ENCODE data around the gene DHTKD1.
"Not testable (repeated sequence)": the region's sequence is repeated elsewhere in the genome, so short reads cannot be mapped to it uniquely, and the experiment has no call there.

DHTKD1 gene

DNA sequence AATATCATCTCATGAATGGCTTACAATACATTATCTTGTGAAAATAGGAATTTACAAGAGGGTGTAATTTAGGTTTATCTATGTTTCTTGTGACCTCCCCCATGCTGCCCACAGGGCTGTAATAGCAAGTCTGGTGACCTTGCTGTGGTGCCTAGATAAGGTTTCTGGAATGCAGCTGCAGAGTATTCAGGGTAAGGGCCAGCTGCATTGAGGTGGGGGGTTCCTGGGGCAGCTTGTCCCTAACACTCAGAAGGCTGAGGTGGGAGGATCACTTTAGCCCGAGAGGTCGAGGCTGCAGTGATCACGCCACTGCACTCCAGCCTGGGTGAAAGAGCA lies 5.3 kb upstream of the DHTKD1 start:
- DNase-seq, result no peak

DNA sequence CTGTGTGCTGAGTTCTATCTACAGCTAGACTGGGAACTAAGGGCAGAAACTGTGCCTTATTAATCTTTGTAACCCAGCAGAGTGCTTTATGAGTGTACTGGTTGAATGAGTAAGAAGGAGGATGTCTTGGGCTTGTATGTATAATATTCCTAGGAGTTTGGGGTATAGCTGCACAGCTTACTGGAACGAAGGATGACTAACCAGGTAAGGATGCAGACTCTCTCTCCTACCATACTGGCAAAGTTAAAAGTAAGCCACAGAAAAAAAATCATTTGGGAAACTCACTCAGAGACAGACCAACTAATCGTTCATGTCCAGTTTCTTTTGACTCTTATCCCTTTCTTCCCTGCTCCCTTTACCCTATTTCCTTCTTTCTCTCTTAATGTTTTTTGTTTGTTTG lies 1.4 kb upstream of the DHTKD1 start:
- DNase-seq, result no peak

DNA sequence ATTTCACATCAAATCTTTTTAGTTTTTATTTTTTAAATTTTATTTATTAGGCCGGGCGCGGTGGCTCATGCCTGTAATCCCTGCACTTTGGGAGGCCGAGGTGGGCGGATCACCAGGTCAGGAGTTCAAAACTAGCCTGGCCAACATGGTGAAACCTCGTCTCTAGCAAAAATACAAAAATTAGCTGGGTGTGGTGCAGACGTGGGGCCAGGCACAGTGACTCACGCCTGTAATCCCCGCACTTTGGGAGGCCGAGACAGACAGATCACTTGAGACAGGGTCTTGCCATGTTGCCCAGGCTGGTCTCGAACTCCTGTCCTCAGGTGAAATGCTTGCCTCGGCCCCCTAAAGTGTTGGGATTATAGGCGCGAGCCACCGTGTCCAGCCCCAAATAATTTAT lies 2.7 kb downstream of the DHTKD1 start:
- DNase-seq, result not testable (repeated sequence)

DNA sequence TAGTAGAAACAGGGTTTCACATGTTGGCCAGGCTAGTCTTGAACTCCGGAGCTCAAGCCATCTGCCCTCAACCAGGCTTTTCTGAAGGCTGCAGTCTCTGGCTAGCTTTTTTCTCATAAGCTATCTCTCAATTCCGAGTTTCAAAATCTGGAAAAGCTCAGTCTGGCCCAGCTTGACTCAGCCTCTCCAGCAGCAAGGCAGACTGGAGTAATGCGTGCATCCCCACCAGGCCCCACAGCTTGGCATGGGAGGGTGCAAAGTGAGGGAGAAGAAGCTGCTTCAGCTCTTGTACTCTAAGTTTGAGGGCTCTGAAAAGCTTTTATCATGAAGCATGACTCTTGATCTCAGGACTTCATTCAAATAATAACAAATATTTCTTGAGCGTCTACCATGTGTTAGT lies 4.8 kb downstream of the DHTKD1 start:
- DNase-seq, result no peak

DNA sequence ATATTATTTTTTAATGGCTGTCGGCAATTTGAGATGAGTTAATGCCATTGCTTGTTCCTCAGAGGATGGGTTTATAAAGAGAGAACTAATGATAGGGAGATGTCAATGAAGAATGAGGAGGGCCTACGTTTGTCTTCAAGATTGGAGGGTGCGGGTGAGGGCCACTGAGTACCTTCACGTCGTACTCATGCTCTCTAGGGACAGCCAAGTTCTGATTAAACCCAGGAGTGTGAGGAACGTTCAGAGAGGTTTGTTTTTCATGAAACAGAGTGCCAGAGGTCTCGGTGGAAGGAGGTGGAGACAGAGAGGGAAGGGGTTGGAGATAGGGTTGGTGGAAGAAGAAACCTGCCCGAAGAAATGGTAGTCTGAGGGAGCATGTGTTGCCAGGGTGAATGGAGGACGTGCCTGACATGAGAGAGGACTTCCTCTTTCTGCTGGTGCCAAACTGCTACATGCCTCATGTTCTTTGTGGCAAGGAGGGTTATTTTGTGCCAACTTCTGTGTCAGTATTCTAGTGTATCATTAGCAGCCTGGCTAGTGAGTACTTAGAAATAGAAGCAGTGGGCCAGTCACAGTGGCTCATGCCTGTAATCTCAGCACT lies 8.9 kb downstream of the DHTKD1 start:
- DNase-seq, result no peak

DNA sequence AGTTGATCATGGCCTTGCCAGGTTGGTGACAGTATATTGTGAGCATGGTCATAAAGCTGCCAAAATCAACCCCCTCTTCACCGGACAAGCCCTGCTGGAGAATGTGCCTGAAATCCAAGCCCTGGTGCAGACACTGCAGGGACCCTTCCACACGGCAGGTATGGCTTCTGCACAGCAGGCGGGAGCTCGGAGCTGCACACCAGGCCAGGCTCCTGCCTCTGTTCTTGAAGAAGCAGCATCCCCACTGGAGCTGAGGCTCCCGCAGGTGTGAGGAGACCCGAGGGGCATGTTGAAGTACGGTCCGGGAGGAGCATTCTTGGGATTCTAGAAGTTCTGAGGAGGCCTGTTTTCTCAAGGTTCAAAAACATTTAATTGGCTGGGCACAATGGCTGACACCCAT lies 12.7 kb downstream of the DHTKD1 start:
- no peak for DNase-seq

- no peak for DNase-seq
These were observed 13.3 kb downstream of the DHTKD1 start for GRCh38 chr10:12081879-12082557.

DNA sequence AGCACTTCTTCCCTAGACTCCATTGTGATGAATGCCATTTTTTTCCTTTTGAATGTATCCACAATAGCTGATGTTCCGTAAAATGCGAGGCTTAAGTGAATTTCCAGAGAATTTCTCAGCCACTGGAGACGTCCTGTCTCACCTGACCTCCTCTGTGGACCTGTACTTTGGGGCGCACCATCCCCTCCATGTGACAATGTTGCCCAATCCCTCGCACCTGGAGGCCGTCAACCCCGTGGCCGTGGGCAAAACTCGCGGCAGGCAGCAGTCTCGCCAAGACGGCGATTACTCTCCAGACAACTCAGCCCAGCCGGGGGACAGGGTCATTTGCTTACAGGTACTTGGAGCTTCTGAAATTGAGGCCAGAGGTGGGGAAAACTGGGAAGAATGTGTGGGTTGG lies 20.2 kb downstream of the DHTKD1 start:
- DNase-seq, result no peak

DNA sequence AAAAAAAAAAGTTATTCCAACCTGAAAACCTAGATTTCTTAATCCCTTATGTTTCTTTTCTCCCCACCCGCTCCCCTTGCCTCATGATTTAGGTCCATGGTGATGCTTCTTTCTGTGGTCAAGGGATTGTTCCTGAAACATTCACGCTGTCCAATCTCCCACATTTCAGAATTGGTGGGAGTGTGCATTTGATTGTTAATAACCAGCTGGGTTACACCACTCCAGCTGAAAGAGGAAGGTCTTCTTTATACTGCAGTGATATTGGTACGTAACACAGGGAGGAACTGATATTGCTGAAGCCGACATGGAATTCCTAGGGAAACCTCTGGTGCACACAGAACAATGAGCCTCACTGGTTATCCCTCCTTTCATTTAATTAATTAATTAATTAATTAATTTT lies 22.7 kb downstream of the DHTKD1 start:
- DNase-seq, result no peak

GRCh38 chr10:12097361-12097760 lies 28.6 kb downstream of the DHTKD1 start:
- DNase-seq, result not testable (repeated sequence)

- DNase-seq, result no peak
These were observed 29.0 kb downstream of the DHTKD1 start for GRCh38 chr10:12097791-12098190.

- no peak for DNase-seq
These were observed 30.2 kb downstream of the DHTKD1 start for GRCh38 chr10:12098966-12099365.

- no peak for DNase-seq
These were observed 35.0 kb downstream of the DHTKD1 start for GRCh38 chr10:12103802-12104201.

DNA sequence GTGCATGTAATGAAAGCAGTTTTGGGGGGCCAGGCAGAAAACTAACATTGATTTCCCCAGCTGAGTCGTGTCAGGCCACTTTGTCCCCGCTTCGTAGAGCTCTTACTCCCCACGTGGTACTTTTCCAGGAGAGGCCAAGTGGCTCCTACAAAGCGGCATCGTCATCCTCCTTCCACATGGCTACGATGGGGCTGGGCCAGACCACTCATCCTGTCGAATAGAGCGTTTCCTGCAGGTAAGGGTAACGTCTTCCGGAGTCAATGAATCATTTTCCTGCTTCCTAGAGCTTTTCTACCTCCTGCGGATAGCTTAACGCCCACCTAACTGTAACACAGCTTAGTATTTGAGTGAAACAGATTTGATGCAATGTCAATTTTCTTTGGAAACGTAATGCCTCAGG lies 39.0 kb downstream of the DHTKD1 start:
- no peak for DNase-seq

DNA sequence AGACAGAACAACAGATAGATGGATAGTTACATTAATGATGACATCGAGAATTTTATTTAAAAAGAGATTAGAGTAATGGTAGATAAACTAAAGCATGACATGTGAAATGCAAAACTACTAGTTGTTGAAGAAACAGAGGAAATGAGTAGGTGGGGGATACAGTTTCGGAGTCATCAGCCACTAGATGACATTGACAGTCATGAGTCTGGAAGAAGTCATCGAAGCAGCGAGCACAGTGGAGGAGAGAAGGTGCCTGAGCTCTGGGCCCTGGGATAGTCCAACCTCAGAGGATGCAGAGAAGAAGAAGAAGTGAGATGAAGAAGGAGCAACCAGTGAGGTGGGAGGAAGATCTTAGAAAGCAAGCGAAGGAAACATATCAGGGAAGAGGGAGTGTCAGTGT lies 40.5 kb downstream of the DHTKD1 start:
- no peak for DNase-seq

GRCh38 chr10:12111528-12111927 lies 42.8 kb downstream of the DHTKD1 start:
- DNase-seq, result no peak

- DNase-seq, result no peak
These were observed 44.9 kb downstream of the DHTKD1 start for GRCh38 chr10:12113627-12114026.

DNA sequence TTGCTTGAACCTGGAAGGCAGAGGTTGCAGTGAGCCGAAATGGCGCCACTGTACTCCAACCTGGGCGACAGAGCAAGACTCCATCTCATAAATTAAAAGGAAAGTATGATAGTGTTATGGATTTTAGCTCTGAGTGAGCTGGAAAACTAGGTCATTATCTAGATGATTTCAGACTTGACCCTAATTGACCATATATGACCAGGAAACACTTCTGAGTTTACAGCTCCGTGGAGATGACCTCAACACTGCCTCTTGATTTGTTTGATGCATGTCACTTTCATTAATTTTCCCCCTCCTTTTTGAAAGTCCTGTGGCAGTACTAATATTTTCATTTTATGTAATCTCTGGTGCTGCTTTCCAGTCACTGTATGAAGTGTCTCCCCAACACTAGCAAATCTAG lies 52.9 kb downstream of the DHTKD1 start:
- DNase-seq, result no peak

- peak; percentile 75 to 86 for DNase-seq
These were observed 60.7 kb downstream of the DHTKD1 start, which contains the start of gene SEC61A2 for GRCh38 chr10:12129222-12130111. Gene SEC61A2 (plus strand): TSS chr10:12129677. CDS start chr10:12129788, 111 bp downstream.

DNA sequence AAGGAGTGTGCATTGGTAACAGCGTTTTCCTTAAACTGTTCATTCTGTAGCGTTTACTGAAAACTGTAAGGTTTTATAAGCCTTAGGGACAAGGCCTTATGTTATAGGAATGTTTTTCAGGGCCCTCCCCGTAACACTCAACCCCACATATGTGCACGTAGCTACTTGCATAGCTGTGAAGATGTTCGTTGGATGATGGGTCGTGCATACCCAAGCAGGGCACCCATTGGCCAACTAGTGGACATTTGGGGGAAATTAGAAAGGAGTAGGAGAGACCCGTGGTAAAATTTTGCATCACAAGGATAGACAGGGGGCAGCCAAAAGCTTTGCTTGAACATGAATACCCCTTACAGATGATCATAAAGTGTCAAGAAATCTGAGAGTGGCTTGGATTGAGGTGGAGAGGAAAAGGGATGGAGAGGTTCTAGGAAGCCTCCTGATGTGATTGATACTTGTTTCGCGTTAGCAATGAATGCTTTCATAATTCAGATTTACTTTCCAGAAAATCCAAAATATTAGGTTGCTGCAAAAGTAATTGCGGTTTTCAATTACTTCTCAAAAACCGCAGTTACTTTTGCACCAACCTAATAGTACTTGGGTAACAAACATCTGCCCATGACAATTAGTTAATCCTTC lies 61.6 kb downstream of the DHTKD1 start:
- peak; percentile 38 to 68 for DNase-seq

DNA sequence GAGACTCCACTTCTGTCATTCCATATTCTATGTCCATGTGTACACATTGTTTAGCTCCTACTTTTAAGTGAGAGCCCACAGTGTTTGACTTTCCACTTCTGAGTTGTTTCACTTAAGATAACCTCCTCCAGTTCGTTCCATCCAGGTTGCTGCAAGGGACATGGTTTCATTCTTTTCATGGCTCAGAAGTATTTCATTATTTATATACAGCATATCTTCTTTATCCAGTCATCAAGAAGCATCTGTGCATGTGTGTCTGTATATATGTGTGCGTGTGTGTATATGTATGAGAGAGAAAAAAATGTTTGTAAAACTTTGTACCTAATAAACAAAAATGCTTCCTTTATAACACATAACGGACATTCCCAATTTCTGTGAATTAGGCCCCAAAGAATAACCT lies 66.9 kb downstream of the DHTKD1 start:
- no peak for DNase-seq

- no peak for DNase-seq
These were observed 71.3 kb downstream of the DHTKD1 start for GRCh38 chr10:12140038-12140437.

DNA sequence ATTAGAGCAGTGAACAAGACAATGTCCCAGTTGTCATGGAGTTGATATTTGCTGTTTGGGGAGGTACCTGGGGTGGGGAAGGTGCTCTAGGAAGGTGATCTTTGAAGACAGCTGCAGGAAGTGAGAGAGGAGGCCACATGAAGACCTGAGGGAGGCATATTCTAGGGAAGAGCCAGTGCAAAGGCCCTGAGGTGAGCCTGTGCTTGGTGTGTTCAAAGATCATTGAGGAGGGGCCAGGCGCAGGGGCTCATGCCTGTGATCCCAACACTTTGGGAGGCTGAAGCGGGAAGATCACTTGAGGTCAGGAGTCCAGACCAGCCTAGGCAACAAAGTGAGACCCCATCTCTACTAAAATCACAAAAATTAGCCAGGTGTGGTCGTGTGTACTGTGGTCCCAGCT lies 75.8 kb downstream of the DHTKD1 start:
- DNase-seq, result no peak

DNA sequence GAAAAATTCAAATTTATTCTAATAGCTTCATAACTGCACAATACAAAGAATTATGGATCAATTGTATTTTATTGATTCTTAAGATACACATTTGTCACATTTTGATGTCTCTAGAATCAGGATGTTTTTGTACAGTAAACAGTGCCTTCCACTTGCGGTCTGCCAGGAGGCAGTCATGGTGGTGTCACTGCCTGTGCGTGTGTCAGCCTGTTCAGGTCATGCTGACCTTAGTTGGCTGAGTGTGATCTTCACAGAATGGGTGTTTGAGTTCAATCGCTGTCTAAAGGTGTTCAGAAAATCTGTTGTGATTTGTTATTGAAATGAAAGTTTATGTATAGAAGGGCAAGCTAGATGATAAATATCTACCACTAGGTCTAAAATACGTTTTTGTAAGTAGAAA lies 81.4 kb downstream of the DHTKD1 start:
- DNase-seq, result no peak

Measured in SHP77 (cell line).